ENCODE results near the gene AURKB. TPM values are rescaled to one million over a fixed set of nuclear protein-coding genes. Genes with fewer than 3 reads are reported as not detected.

AURKB gene
- total and polyA plus RNA-seq, 2 of the 13 experiments (the other 11 are each of a cell fraction or from before 2014, with no cell fraction given) = 29.5 to 75.3 TPM

DNA sequence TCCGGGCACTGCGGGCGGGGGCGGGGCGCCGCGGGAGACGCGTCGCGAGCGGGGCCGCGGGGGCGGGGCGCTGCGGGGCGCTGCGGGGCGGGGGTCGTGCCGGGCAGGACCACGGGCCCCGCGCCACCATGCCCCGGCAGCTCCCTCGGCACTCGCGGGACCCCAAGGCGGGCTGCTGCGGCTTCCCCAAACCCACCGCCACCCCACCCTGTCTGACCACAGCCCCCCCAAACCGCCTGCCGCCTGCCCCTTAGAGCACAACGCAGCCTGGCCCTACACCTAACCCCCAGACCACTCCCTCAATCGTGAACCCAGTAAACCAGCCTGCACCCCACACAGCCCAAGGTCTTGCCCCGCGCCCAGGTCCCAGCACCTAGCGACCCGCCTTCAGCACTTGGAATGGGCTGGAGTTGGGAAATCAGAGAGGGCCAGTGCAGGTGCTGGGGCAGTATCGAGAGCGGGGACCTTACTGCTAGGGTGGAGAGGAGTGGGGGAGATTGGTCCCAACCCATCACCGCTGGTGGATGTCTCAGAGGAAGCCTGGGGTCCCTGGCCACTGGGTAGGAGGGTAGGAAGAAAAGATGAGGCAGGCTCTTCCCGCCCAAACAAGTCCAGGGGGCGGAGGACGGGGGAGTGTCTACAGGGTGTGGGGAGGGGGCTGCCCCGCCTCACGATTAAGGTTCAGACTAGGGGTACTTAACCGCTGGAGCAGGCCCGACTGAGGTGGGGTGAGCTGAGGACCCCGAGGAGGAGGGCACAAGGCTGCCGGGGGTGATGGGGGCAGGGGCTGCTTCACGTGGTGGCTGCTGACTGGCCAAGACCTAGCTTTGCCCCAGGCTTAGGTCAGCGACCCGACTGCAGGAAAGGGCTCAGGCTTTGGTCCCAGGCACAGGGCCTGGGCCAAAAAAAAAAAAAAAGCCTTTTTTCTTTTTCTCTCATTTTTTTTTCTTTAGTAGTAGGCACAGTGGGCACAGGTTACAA, 47.1 kb downstream of the AURKB start (continued):
- TF ChIP-seq HMGXB3 (CRISPR knock-in tag; IDR thresholded peaks at IDR 0.05; ENCODE audit: borderline replicate concordance) (no peak), ZFYVE20 (CRISPR knock-in tag; IDR thresholded peaks at IDR 0.05; ENCODE audit: borderline replicate concordance, low read depth) (no peak), NFYB (CRISPR knock-in tag; IDR thresholded peaks at IDR 0.05) (no peak), TERF1 (CRISPR knock-in tag; IDR thresholded peaks at IDR 0.05) (no peak), ZNF766 (CRISPR knock-in tag; IDR thresholded peaks at IDR 0.05; ENCODE audit: borderline replicate concordance) (no peak), ZKSCAN8 (CRISPR knock-in tag; IDR thresholded peaks at IDR 0.05; ENCODE audit: borderline replicate concordance) (no peak), TRAFD1 (CRISPR knock-in tag; IDR thresholded peaks at IDR 0.05; ENCODE audit: borderline replicate concordance) (no peak), ZNF317 (CRISPR knock-in tag; IDR thresholded peaks at IDR 0.05) (no peak), SAP130 (CRISPR knock-in tag; IDR thresholded peaks at IDR 0.05; ENCODE audit: low read depth) (0 out of 2 replicates have a peak, but pooled peaks have one; percentile 32), SATB2 (CRISPR knock-in tag; IDR thresholded peaks at IDR 0.05) (no peak), PLSCR1 (CRISPR knock-in tag; IDR thresholded peaks at IDR 0.05; ENCODE audit: borderline replicate concordance) (no peak), SRY (CRISPR knock-in tag; IDR thresholded peaks at IDR 0.05) (no peak), ZFP1 (CRISPR knock-in tag; IDR thresholded peaks at IDR 0.05) (no peak), CREM (IDR thresholded peaks at IDR 0.05) (no peak), CREM (CRISPR knock-in tag; IDR thresholded peaks at IDR 0.05) (no peak), SP5 (CRISPR knock-in tag; IDR thresholded peaks at IDR 0.05; ENCODE audit: borderline replicate concordance, low read depth) (0 out of 2 replicates have a peak, but pooled peaks have one; percentile 28), MED8 (CRISPR knock-in tag; IDR thresholded peaks at IDR 0.05; ENCODE audit: insufficient replicate concordance) (no peak)
- TF ChIP-seq, protein P1, sequence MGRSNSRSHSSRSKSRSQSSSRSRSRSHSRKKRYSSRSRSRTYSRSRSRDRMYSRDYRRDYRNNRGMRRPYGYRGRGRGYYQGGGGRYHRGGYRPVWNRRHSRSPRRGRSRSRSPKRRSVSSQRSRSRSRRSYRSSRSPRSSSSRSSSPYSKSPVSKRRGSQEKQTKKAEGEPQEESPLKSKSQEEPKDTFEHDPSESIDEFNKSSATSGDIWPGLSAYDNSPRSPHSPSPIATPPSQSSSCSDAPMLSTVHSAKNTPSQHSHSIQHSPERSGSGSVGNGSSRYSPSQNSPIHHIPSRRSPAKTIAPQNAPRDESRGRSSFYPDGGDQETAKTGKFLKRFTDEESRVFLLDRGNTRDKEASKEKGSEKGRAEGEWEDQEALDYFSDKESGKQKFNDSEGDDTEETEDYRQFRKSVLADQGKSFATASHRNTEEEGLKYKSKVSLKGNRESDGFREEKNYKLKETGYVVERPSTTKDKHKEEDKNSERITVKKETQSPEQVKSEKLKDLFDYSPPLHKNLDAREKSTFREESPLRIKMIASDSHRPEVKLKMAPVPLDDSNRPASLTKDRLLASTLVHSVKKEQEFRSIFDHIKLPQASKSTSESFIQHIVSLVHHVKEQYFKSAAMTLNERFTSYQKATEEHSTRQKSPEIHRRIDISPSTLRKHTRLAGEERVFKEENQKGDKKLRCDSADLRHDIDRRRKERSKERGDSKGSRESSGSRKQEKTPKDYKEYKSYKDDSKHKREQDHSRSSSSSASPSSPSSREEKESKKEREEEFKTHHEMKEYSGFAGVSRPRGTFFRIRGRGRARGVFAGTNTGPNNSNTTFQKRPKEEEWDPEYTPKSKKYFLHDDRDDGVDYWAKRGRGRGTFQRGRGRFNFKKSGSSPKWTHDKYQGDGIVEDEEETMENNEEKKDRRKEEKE (IDR thresholded peaks at IDR 0.05) = no peak

Measured in HepG2 (cell line).